H9 (cell line): ENCODE measurements around the gene TIMM10B. TPM values are rescaled to one million over a fixed set of nuclear protein-coding genes. Genes with fewer than 3 reads are reported as not detected.

ENCODE experiments used
- DNase-seq: peaks from one replicate; pipeline ENCODE4 v3.0.0-alpha.2; 2017
- H2AFZ ChIP-seq: one replicate; pipeline ENCODE4 v1.6.1; 2013; ENCODE audit warnings: mild to moderate bottlenecking, low read length, control low read depth, moderate library complexity
- H2AK5ac ChIP-seq: 2 replicates; pipeline ENCODE4 v1.6.1; 2013; ENCODE audit warnings: low read length, control low read depth, mixed read lengths; ENCODE audit not compliant: insufficient read length
- H2BK120ac ChIP-seq: one replicate; pipeline ENCODE4 v1.6.1; 2013; ENCODE audit warnings: low read depth, mild to moderate bottlenecking, low read length, control low read depth, inconsistent platforms; ENCODE audit not compliant: poor library complexity, severe bottlenecking
- H2BK12ac ChIP-seq: 2 replicates; pipeline ENCODE4 v1.6.1; 2013; ENCODE audit warnings: low read length, control low read depth, mixed read lengths, low read depth; ENCODE audit not compliant: insufficient read length
- H2BK15ac ChIP-seq: 2 replicates; pipeline ENCODE4 v1.6.1; 2013; ENCODE audit warnings: low read depth, low read length, control low read depth
- H2BK20ac ChIP-seq: one replicate; pipeline ENCODE4 v1.6.1; 2013; ENCODE audit warnings: low read depth, mild to moderate bottlenecking, low read length, control low read depth, inconsistent platforms; ENCODE audit not compliant: poor library complexity, severe bottlenecking
- H2BK5ac ChIP-seq: 2 replicates; pipeline ENCODE4 v1.6.1; 2013; ENCODE audit warnings: low read length, control low read depth, mixed read lengths; ENCODE audit not compliant: insufficient read length
- H3K14ac ChIP-seq: 2 replicates; pipeline ENCODE4 v1.6.1; 2013; ENCODE audit warnings: low read length, control low read depth; ENCODE audit not compliant: insufficient read depth
- H3K18ac ChIP-seq: 2 replicates; pipeline ENCODE4 v1.6.1; 2013; ENCODE audit warnings: low read depth, mild to moderate bottlenecking, mixed read lengths, low read length, control low read depth; ENCODE audit not compliant: insufficient read length
- H3K23ac ChIP-seq: 2 replicates; pipeline ENCODE4 v1.6.1; 2013; ENCODE audit warnings: low read length, control low read depth, mixed read lengths, low read depth; ENCODE audit not compliant: insufficient read length
- H3K23me2 ChIP-seq: 2 replicates; pipeline ENCODE4 v1.6.1; 2013; ENCODE audit warnings: low read depth, mild to moderate bottlenecking, mixed read lengths, low read length, control low read depth; ENCODE audit not compliant: insufficient read length, poor library complexity, severe bottlenecking
- H3K27ac ChIP-seq: 2 replicates; pipeline ENCODE4 v1.5.1; 2013; ENCODE audit warnings: low read length, control low read depth, mixed read lengths, low read depth; ENCODE audit not compliant: insufficient read length
- H3K27me3 ChIP-seq: 2 replicates; pipeline ENCODE4 v1.6.1; 2013; ENCODE audit warnings: low read length, control low read depth, inconsistent platforms; ENCODE audit not compliant: insufficient read depth
- H3K4ac ChIP-seq: 2 replicates; pipeline ENCODE4 v1.6.1; 2013; ENCODE audit warnings: low read depth, mild to moderate bottlenecking, control low read depth, inconsistent platforms, low read length, moderate library complexity
- H3K4me1 ChIP-seq: 2 replicates; pipeline ENCODE4 v1.6.1; 2013; ENCODE audit warnings: low read length, control low read depth, inconsistent platforms; ENCODE audit not compliant: insufficient read depth
- H3K4me2 ChIP-seq: 2 replicates; pipeline ENCODE4 v1.6.1; 2013; ENCODE audit warnings: low read length, control low read depth, mixed read lengths; ENCODE audit not compliant: insufficient read length, insufficient read depth
- H3K56ac ChIP-seq: 2 replicates; pipeline ENCODE4 v1.6.1; 2013; ENCODE audit warnings: low read depth, mild to moderate bottlenecking, mixed read lengths, low read length, control low read depth; ENCODE audit not compliant: insufficient read length
- H3K79me1 ChIP-seq: 2 replicates; pipeline ENCODE4 v1.6.1; 2013; ENCODE audit warnings: low read depth, mild to moderate bottlenecking, moderate library complexity, low read length, control low read depth, inconsistent platforms; ENCODE audit not compliant: insufficient read depth, poor library complexity, severe bottlenecking
- H3K79me2 ChIP-seq: 2 replicates; pipeline ENCODE4 v1.6.1; 2013; ENCODE audit warnings: low read length, control low read depth, inconsistent platforms; ENCODE audit not compliant: insufficient read depth
- H3K9ac ChIP-seq: 2 replicates; pipeline ENCODE4 v1.6.1; 2013; ENCODE audit warnings: low read length, control low read depth, mixed read lengths; ENCODE audit not compliant: insufficient read length; ENCODE audit errors: extremely low read depth
- H3K9me3 ChIP-seq: one replicate; pipeline ENCODE4 v1.6.1; 2013; ENCODE audit warnings: low read depth, low read length, inconsistent platforms; ENCODE audit not compliant: control insufficient read depth
- H3T11ph ChIP-seq: one replicate; pipeline ENCODE4 v1.6.1; 2013; ENCODE audit warnings: mild to moderate bottlenecking, low read length, control low read depth, inconsistent platforms
- H4K20me1 ChIP-seq: one replicate; pipeline ENCODE4 v1.6.1; 2013; ENCODE audit not compliant: control insufficient read depth, insufficient read length, insufficient read depth
- H4K5ac ChIP-seq: 2 replicates; pipeline ENCODE4 v1.6.1; 2013; ENCODE audit warnings: low read depth, mild to moderate bottlenecking, mixed read lengths, low read length, control low read depth; ENCODE audit not compliant: insufficient read length
- H4K8ac ChIP-seq: replicated peaks from 2 replicates; pipeline ENCODE4 v1.6.1; 2013; ENCODE audit warnings: low read length, control low read depth, mixed read lengths, low read depth; ENCODE audit not compliant: insufficient read length
- H4K91ac ChIP-seq: 2 replicates; pipeline ENCODE4 v1.6.1; 2013; ENCODE audit warnings: low read depth, mild to moderate bottlenecking, moderate library complexity, mixed read lengths, low read length, control low read depth; ENCODE audit not compliant: insufficient read length
- H3K27ac Mint-ChIP-seq, 3 experiments: 2 replicates in 2 of 3; 3 replicates in 1 of 3; pipeline ENCODE4 v1.8.0; 2020 to 2021; ENCODE audit warnings: mixed read lengths in 3 of 3, mild to moderate bottlenecking in 1 of 3, moderate library complexity in 1 of 3
- H3K27me3 Mint-ChIP-seq: 2 replicates; pipeline ENCODE4 v1.8.0; 2021; ENCODE audit warnings: low read depth, mild to moderate bottlenecking, moderate library complexity, mixed read lengths
- H3K36me3 Mint-ChIP-seq, 3 experiments: 2 replicates in 2 of 3; 3 replicates in 1 of 3; pipeline ENCODE4 v1.8.0; 2020 to 2021; ENCODE audit warnings: low read depth in 3 of 3, mixed read lengths in 3 of 3; ENCODE audit not compliant: insufficient read depth in 1 of 3
- H3K4me1 Mint-ChIP-seq, 2 experiments: 2 replicates each; pipeline ENCODE4 v1.8.0; 2020; ENCODE audit warnings: mixed read lengths in 2 of 2
- H3K4me3 Mint-ChIP-seq, 2 experiments: 2 replicates in 1 of 2; 3 replicates in 1 of 2; pipeline ENCODE4 v1.8.0; 2020 to 2021; ENCODE audit warnings: mild to moderate bottlenecking in 2 of 2, mixed read lengths in 2 of 2, moderate library complexity in 1 of 2
- H3K9me3 Mint-ChIP-seq, 2 experiments: 2 replicates in 1 of 2; 3 replicates in 1 of 2; pipeline ENCODE4 v1.8.0; 2020; ENCODE audit warnings: mild to moderate bottlenecking in 2 of 2, mixed read lengths in 2 of 2, moderate library complexity in 1 of 2
- CTCF ChIP-seq: fragments of 200-600 bp; sonication (generic); conservative IDR thresholded peaks from 3 replicates; pipeline ENCODE4 v1.8.0; 2021; ENCODE audit warnings: antibody characterized with exemption, mild to moderate bottlenecking
- WGBS: extraction: QIAGEN DNeasy Blood & Tissue Kit; methylation state at CpG from one replicate; pipeline ENCODE4 v1.1.7; 2013; ENCODE audit warnings: missing lambda C conversion rate, low lambda C conversion rate, mixed read lengths; ENCODE audit not compliant: insufficient read length; ENCODE audit errors: extremely low coverage; 5-methylcytosine and 5-hydroxymethylcytosine counted together
- total RNA-seq: library from RNA; stranded (reverse); gene quantifications from 2 replicates; pipeline ENCODE4 v1.2.1, GENCODE V29; 2021

The TIMM10B gene
- total RNA-seq, 1 experiment from 2014 or later: 49.9 TPM

- H3K9me3 Mint-ChIP-seq: no peaks in the 10 kb centered on the region
- Histone ChIP-seq H4K8ac (no peak overlapping the region), H3K56ac (no peak overlapping the region), H3K27ac (no peak overlapping the region), H3K4me1 (peaks cover 6% of the 10 kb centered on the region; the same call in 1 of the 2 replicates), H3K14ac (no peak overlapping the region), H3K79me2 (no peaks in the 10 kb centered on the region; the same call in 1 of the 2 replicates), H3K4ac (no peak overlapping the region), H3K79me1 (no peaks in the 10 kb centered on the region), H3K18ac (no peak overlapping the region), H2BK5ac (no peak overlapping the region), H3K9ac (no peak overlapping the region), H2AFZ (no peak overlapping the region), H3K23me2 (peaks cover 7% of the 10 kb centered on the region), H4K20me1 (no peaks in the 10 kb centered on the region), H3K4me2 (peak overlapping the region; percentile 21), H4K5ac (no peak overlapping the region), H2BK120ac (no peak overlapping the region), H2BK15ac (no peak overlapping the region), H3K23ac (no peak overlapping the region), H3T11ph (no peak overlapping the region), H3K9me3 (no peaks in the 10 kb centered on the region), H3K27me3 (no peaks in the 10 kb centered on the region; the same call in 1 of the 2 replicates), H2AK5ac (no peak overlapping the region), H2BK20ac (no peak overlapping the region), H4K91ac (no peak overlapping the region), H2BK12ac (no peak overlapping the region)
- no peak for TF ChIP-seq CTCF
- no CpG with 5 or more reads among the region's 6 CpGs for WGBS
- H3K4me3 Mint-ChIP-seq: no peak overlapping the region
- H3K4me1 Mint-ChIP-seq: peaks cover 7 to 12% of the 10 kb centered on the region in 2 experiments
- no peaks in the 10 kb centered on the region; the same call in none of the 2 replicates for H3K27me3 Mint-ChIP-seq
- no peak overlapping the region for H3K27ac Mint-ChIP-seq
- peak; percentile 99 for DNase-seq
- H3K36me3 Mint-ChIP-seq: peaks cover 0 to under 1% (median 0%) of the 10 kb centered on the region in 3 experiments; a peak in 1 of 7 replicates
Measured at GRCh38 chr11:6468712-6469495, 12.4 kb upstream of the TIMM10B start.
